GM12875 (cell line): ENCODE results near the gene RAMACL.

Experiments used
- H3K4me3 ChIP-seq: one replicate; pipeline ENCODE4 v1.5.1; 2011; ENCODE audit warnings: low read depth, low read length, control low read depth
- TF ChIP-seq, protein P1 (sequence below): IDR thresholded peaks from 2 replicates; pipeline ENCODE4 v1.5.1; 2011; ENCODE audit warnings: low read depth, mild to moderate bottlenecking, control low read depth, inconsistent platforms, low read length, moderate library complexity, borderline replicate concordance; ENCODE audit not compliant: insufficient read depth

Gene RAMACL

DNA sequence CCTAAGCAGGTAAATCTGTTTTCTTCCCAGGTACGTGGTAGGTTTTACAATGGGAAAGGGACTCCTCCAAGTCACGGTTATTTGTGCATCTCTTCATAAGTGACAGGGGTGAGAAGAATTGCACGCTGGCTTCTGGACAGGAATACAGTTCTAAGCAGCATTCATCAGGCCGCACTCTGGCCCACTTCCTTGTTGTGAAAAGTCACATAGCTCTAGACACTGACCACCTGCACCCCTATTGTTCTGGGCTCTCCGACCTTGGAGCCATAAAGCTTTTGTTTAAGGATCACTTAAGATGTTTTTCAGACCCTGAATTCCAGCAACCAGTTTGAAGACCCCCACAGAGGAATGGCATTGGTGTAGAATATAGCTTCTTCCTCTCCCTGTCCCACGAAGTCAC is 31.4 kb downstream of the RAMACL start:
- TF ChIP-seq, protein P1, sequence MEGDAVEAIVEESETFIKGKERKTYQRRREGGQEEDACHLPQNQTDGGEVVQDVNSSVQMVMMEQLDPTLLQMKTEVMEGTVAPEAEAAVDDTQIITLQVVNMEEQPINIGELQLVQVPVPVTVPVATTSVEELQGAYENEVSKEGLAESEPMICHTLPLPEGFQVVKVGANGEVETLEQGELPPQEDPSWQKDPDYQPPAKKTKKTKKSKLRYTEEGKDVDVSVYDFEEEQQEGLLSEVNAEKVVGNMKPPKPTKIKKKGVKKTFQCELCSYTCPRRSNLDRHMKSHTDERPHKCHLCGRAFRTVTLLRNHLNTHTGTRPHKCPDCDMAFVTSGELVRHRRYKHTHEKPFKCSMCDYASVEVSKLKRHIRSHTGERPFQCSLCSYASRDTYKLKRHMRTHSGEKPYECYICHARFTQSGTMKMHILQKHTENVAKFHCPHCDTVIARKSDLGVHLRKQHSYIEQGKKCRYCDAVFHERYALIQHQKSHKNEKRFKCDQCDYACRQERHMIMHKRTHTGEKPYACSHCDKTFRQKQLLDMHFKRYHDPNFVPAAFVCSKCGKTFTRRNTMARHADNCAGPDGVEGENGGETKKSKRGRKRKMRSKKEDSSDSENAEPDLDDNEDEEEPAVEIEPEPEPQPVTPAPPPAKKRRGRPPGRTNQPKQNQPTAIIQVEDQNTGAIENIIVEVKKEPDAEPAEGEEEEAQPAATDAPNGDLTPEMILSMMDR, result no peak
- no peak overlapping the region for H3K4me3 ChIP-seq

DNA sequence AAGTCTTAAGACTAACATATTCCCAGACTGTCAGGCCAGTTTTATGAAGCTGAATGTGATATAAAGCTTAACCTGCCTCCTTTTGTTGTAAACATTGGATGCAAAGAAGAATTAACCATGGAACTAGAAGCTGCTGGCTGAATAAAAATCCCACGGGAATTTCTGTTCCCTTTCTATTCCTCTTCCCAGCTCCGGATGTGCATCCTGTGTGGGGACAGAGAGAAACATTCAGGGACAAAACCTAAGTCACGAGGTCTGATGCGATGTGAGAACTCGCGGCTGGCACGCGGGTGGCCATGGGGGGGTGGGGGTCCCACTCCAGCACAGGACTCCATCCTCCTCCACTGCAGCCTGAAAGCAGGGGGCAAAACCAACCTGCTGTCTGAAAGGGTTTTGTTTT is 32.2 kb downstream of the RAMACL start:
- no peak overlapping the region for H3K4me3 ChIP-seq
- TF ChIP-seq, protein P1, result no peak

DNA sequence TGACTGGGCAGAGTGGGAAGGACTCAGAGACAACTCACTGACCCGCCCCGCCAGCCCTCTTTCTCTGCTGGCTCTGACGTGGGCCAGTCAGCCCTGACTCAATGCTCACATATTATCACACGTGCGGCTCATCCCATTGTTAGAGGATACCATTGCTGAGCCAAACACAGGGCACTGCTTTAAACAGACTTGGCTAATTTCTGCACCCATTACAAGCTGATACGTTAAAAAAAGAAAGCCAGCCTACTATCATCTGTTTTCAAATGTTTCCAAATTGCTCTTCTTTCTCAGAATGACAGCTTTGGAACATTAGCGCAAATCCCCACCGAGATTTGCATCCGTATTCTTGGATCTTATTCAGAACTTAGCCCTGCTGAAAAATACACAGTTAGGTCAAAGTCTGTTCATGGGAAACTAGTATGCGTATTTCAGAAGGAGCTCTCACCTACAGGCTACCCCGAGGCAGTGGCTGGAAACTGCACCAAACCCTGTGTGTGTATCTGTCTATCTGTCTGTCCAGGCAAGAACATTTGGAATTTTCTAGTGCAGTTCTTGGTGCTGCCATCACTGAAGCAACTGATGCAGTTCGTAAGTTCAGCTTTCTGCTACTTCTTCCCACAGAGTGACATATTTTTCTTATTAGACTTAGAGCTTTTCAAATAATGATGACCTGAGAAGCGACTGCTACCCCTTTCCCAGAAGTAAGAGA is 32.8 kb downstream of the RAMACL start:
- TF ChIP-seq, protein P1, result no peak
- no peak overlapping the region for H3K4me3 ChIP-seq

DNA sequence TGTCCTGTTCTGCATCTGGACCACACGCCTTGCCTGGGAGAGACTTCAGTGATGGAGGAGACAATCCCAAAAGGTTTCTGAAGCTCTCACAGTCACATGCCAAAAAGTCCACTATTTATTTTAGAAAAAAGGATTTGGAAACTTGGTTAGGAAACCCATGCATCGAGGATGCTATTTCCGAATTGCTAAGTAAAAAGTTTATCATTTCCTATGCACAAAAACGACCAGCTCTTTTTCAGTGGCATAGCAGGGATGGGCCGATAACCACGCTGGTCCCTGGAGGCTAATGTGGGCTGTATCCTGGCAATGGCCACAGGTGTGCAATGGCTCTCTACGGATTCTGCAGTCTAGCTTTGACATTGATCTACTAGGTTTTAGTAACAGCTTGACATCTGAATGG is 33.9 kb downstream of the RAMACL start:
- TF ChIP-seq, protein P1, result no peak
- H3K4me3 ChIP-seq, result no peak overlapping the region

DNA sequence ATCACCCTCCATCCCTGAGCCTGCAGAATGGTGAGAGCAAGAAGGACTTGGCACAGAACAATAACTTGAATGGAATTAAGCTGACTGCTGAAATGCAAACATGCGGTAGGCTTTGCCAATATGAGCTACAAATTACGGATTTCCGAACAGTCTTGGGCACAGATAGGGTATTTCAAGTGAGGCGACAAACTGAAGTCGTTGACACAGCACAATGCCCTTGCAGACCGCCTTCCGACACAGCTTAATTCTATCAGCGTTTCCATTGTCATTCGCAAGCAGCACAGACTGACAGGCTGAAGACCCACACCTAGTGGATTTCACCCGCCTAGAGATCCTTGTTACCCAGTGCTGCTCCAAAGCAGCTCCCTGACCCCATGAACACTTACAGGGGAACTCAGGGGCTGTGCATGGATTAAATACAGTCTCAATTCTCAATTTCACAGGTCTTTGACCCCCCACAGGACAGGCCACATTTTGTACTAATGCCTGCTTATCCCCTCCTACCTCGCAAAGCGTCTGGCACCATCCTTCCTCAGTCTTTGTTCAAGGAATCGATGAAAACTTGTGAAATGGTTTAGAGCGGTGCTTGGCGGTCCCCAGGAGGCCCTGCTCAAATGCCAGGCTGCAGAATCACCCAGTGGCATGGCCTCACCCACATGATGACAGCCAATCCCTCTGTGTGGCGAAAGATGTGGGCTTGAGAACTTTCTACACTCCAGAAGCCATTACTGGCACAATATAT is 34.6 kb downstream of the RAMACL start:
- no peak overlapping the region for H3K4me3 ChIP-seq
- TF ChIP-seq, protein P1, result no peak

DNA sequence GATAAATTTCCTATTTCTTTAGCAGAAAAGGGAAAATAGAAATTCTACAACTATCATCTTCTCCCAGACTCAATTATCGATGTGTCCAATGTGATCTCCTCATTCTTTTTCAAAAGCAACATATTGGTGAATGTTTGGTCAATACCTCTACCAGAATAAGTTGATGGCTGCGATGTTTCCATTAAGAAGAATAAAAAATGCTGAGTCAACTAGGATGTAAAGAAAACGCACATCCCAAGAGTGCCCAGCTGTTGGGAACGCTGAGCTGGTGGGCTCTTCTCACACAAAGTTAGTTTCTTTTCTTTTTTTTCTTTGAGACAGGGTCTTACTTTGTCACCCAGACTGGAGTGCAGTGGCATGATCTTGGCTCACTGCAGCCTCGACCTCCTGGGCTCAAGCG is 39.8 kb downstream of the RAMACL start:
- no peak overlapping the region for H3K4me3 ChIP-seq

More for the DNA sequence above, 39.8 kb downstream of the RAMACL start:
- TF ChIP-seq, protein P1, result no peak
